ENCODE results near the gene AMER2.

Gene AMER2

GRCh38 chr13:25192936-25193335, 20.8 kb upstream of the AMER2 start:
- H3K4me1 ChIP-seq (ENCODE audit: low read length): no peaks in the 10 kb centered on the region
- H3K27me3 ChIP-seq (replicated peaks; ENCODE audit: insufficient read depth, low read length): no peaks in the 10 kb centered on the region
- H3K36me3 ChIP-seq (replicated peaks; ENCODE audit: insufficient read depth, low read length): no peaks in the 10 kb centered on the region
- no peaks in the 10 kb centered on the region for H3F3A ChIP-seq (ENCODE audit: insufficient read depth, low read length)
- H3K27ac ChIP-seq (ENCODE audit: low read length): no peak overlapping the region
- H3K9ac ChIP-seq (ENCODE audit: low read length): no peak overlapping the region
- no peak for TF ChIP-seq EZH2phosphoT487 (IDR thresholded peaks at IDR 0.05; ENCODE audit: low read length)
- no peak overlapping the region for H2AFZ ChIP-seq (ENCODE audit: low read length)
- no peak overlapping the region for H3K4me2 ChIP-seq (ENCODE audit: low read depth, low read length)
- H3K9me2 ChIP-seq (replicated peaks; ENCODE audit: insufficient read depth, low read length): no peaks in the 10 kb centered on the region
- no peaks in the 10 kb centered on the region for H3K79me2 ChIP-seq (ENCODE audit: low read length)
- no peaks in the 10 kb centered on the region for H3K9me3 ChIP-seq (replicated peaks; ENCODE audit: insufficient read depth, low read length)
- no peaks in the 10 kb centered on the region for H4K20me1 ChIP-seq (ENCODE audit: insufficient read depth, low read length)
- no peak for DNase-seq
- H3K4me3 ChIP-seq (ENCODE audit: low read length): no peak overlapping the region

- TF ChIP-seq EZH2phosphoT487 (IDR thresholded peaks at IDR 0.05; ENCODE audit: low read length): no peak
- TF ChIP-seq EZH2 (optimal IDR thresholded peaks at IDR 0.05; ENCODE audit: low read depth, low read length): no peak
- TF ChIP-seq, protein P1, sequence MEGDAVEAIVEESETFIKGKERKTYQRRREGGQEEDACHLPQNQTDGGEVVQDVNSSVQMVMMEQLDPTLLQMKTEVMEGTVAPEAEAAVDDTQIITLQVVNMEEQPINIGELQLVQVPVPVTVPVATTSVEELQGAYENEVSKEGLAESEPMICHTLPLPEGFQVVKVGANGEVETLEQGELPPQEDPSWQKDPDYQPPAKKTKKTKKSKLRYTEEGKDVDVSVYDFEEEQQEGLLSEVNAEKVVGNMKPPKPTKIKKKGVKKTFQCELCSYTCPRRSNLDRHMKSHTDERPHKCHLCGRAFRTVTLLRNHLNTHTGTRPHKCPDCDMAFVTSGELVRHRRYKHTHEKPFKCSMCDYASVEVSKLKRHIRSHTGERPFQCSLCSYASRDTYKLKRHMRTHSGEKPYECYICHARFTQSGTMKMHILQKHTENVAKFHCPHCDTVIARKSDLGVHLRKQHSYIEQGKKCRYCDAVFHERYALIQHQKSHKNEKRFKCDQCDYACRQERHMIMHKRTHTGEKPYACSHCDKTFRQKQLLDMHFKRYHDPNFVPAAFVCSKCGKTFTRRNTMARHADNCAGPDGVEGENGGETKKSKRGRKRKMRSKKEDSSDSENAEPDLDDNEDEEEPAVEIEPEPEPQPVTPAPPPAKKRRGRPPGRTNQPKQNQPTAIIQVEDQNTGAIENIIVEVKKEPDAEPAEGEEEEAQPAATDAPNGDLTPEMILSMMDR (IDR thresholded peaks at IDR 0.05; ENCODE audit: low read length): no peak
- H3K4me2 ChIP-seq (ENCODE audit: low read depth, low read length): no peak overlapping the region
- DNase-seq: no peak
Observed at GRCh38 chr13:25192489-25192888, 20.4 kb upstream of the AMER2 start.

GRCh38 chr13:25192052-25192451, 20.0 kb upstream of the AMER2 start:
- Histone ChIP-seq H3K27ac (ENCODE audit: low read length) (no peak overlapping the region), H3K27me3 (replicated peaks; ENCODE audit: insufficient read depth, low read length) (no peaks in the 10 kb centered on the region), H2AFZ (ENCODE audit: low read length) (no peak overlapping the region), H3K4me2 (ENCODE audit: low read depth, low read length) (no peak overlapping the region), H3F3A (ENCODE audit: insufficient read depth, low read length) (no peaks in the 10 kb centered on the region), H3K9me2 (replicated peaks; ENCODE audit: insufficient read depth, low read length) (no peaks in the 10 kb centered on the region), H4K20me1 (ENCODE audit: insufficient read depth, low read length) (no peaks in the 10 kb centered on the region), H3K4me1 (ENCODE audit: low read length) (no peaks in the 10 kb centered on the region), H3K4me3 (ENCODE audit: low read length) (no peak overlapping the region), H3K79me2 (ENCODE audit: low read length) (no peaks in the 10 kb centered on the region), H3K9ac (ENCODE audit: low read length) (no peak overlapping the region), H3K9me3 (replicated peaks; ENCODE audit: insufficient read depth, low read length) (no peaks in the 10 kb centered on the region), H3K36me3 (replicated peaks; ENCODE audit: insufficient read depth, low read length) (no peaks in the 10 kb centered on the region)
- TF ChIP-seq EZH2phosphoT487 (IDR thresholded peaks at IDR 0.05; ENCODE audit: low read length) (no peak), EZH2 (optimal IDR thresholded peaks at IDR 0.05; ENCODE audit: low read depth, low read length) (no peak)
- TF ChIP-seq, protein P1 (IDR thresholded peaks at IDR 0.05; ENCODE audit: low read length): no peak
- no peak for DNase-seq

More at GRCh38 chr13:25192489-25192888, 20.4 kb upstream of the AMER2 start:
- H3K27ac ChIP-seq (ENCODE audit: low read length): no peak overlapping the region
- H3K79me2 ChIP-seq (ENCODE audit: low read length): no peaks in the 10 kb centered on the region
- H4K20me1 ChIP-seq (ENCODE audit: insufficient read depth, low read length): no peaks in the 10 kb centered on the region
- no peaks in the 10 kb centered on the region for H3K27me3 ChIP-seq (replicated peaks; ENCODE audit: insufficient read depth, low read length)
- H3K9ac ChIP-seq (ENCODE audit: low read length): no peak overlapping the region
- no peaks in the 10 kb centered on the region for H3K9me2 ChIP-seq (replicated peaks; ENCODE audit: insufficient read depth, low read length)
- H3K4me3 ChIP-seq (ENCODE audit: low read length): no peak overlapping the region
- no peak overlapping the region for H2AFZ ChIP-seq (ENCODE audit: low read length)
- H3F3A ChIP-seq (ENCODE audit: insufficient read depth, low read length): no peaks in the 10 kb centered on the region
- H3K36me3 ChIP-seq (replicated peaks; ENCODE audit: insufficient read depth, low read length): no peaks in the 10 kb centered on the region
- no peaks in the 10 kb centered on the region for H3K9me3 ChIP-seq (replicated peaks; ENCODE audit: insufficient read depth, low read length)
- no peaks in the 10 kb centered on the region for H3K4me1 ChIP-seq (ENCODE audit: low read length)

DNA sequence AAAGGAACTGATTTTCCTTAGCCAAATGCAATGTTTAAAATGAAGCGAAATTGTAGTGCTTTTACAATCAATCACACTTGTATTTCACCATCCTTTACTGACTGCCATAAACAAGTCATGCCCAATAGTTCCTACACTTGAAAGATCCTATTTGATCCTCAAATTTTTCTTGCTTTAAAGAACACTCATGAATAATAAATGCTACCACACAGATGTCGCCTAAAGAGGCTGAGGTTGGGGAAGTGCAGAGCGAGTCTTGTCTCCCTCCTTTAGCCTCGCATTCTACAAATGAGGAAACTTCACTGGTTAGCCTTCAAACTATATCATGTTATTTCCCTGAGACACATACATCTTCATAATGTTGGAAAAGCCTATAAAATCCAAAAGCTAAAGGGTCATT, 18.7 kb upstream of the AMER2 start:
- Histone ChIP-seq H3K9ac (ENCODE audit: low read length) (no peak overlapping the region), H3K4me2 (ENCODE audit: low read depth, low read length) (no peak overlapping the region), H3K4me1 (ENCODE audit: low read length) (no peaks in the 10 kb centered on the region), H2AFZ (ENCODE audit: low read length) (no peak overlapping the region), H3K27me3 (replicated peaks; ENCODE audit: insufficient read depth, low read length) (no peaks in the 10 kb centered on the region), H3K27ac (ENCODE audit: low read length) (no peak overlapping the region), H3K9me3 (replicated peaks; ENCODE audit: insufficient read depth, low read length) (no peaks in the 10 kb centered on the region), H3K4me3 (ENCODE audit: low read length) (no peak overlapping the region), H3K9me2 (replicated peaks; ENCODE audit: insufficient read depth, low read length) (no peaks in the 10 kb centered on the region), H3K36me3 (replicated peaks; ENCODE audit: insufficient read depth, low read length) (no peaks in the 10 kb centered on the region), H3F3A (ENCODE audit: insufficient read depth, low read length) (no peaks in the 10 kb centered on the region), H4K20me1 (ENCODE audit: insufficient read depth, low read length) (no peaks in the 10 kb centered on the region), H3K79me2 (ENCODE audit: low read length) (no peaks in the 10 kb centered on the region)
- no peak for TF ChIP-seq EZH2 (optimal IDR thresholded peaks at IDR 0.05; ENCODE audit: low read depth, low read length)
- TF ChIP-seq, protein P1 (IDR thresholded peaks at IDR 0.05; ENCODE audit: low read length): no peak
- TF ChIP-seq EZH2phosphoT487 (IDR thresholded peaks at IDR 0.05; ENCODE audit: low read length): no peak
- no peak for DNase-seq

All from MM.1S (cell line).